ENCODE results near the gene HNRNPUL1. TPM values are rescaled to one million over a fixed set of nuclear protein-coding genes. Genes with fewer than 3 reads are reported as not detected.
A peak's percentile ranks its signal among the peaks of the same experiment; 100 is the strongest.

The HNRNPUL1 gene
- total and polyA plus RNA-seq, 9 of the 15 experiments (the other 6 are each of a cell fraction or from before 2014, with no cell fraction given), result 7.3 to 211 (median 85.0) TPM

DNA sequence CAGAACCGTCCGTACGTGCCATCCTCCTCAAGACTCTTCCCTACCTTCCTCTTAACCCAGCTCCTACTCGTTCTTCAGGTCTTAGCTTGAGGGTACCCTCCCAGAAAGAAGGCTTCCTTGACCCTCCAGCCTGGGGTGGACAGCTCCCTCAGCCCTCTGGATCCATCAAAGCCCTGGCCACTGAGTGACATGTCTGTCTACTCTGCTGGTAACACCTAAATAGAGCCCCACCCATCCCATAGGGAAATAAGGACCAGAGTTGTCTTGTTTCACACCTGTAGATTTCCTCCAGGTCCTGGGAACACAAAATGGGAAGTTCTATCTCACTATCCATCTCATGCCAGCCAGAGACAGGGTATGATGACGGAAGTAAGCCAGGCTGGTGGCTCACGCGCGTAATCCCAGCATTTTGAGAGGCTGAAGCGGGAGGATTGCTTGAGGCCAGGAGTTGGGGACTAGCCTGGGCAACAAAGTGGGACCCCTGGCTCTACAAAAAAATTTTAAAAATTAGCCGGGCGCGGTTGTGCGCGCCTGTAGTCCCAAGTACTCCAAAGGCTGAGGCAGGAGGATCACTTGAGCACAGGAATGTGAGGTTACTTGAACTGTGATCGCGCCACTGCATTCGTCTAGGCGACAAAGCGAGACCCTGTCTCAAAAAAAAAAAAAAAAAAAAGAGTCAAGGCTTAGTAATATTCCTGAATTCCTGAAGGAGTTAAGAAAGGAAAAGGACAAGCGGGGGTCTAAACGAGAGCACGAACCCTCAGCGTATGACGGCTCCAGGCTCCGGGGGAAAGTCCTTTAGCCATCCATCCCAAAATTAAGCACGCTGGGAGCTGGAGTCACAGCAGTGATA is 45.2 kb downstream of the HNRNPUL1 start:
- H3K36me3 ChIP-seq (ENCODE audit: control insufficient read depth, insufficient read depth, low read length), result peaks cover 61% of the 10 kb centered on the region
- H3K9me3 ChIP-seq (replicated peaks; ENCODE audit: control insufficient read depth, insufficient read depth, low read depth, low read length), result no peaks in the 10 kb centered on the region
- H3K4me1 ChIP-seq (replicated peaks in 1 of 2; ENCODE audit: control insufficient read depth in 2 of 2, insufficient read depth in 2 of 2, low read length in 2 of 2), result peaks cover 11 to 12% of the 10 kb centered on the region in 2 experiments; a peak in 4 of 5 replicates
- H3K4me2 ChIP-seq (ENCODE audit: insufficient read depth, low read length), result peak overlapping the region; percentile 91
- in situ Hi-C loops (cut with MboI) (loop anchor here (25.0 kb wide), 1 partner anchor 253 kb away; no protein-coding TSS in a partner anchor), intact Hi-C loops (cut with micrococcal nuclease) (loop anchor here (5.0 kb wide), 2 partner anchors 43 to 107 kb away; partner anchors contain the start of gene TGFB1)
- POLR2A ChIA-PET, result interaction anchor here (0.6 to 2.2 kb wide), 11 partner anchors 8 to 561 kb away, joined by 3 to 8 read pairs (median 3); partner anchors contain the start of gene HNRNPUL1
- H3K9ac ChIP-seq (ENCODE audit: insufficient read depth in 1 of 2, low read depth in 2 of 2, low read length in 2 of 2), result peak overlapping the region; percentile 88 to 93
- H3K9me1 ChIP-seq (ENCODE audit: control insufficient read depth, insufficient read depth, low read length), result no peaks in the 10 kb centered on the region
- no peaks in the 10 kb centered on the region for H3K27me3 ChIP-seq (ENCODE audit: control insufficient read depth in 2 of 2, insufficient read depth in 2 of 2, low read length in 2 of 2)
- peak; percentile 51 for ATAC-seq
- H3K27ac ChIP-seq (ENCODE audit: extremely low read depth, low read depth, low read length), result peak overlapping the region; percentile 88
- CTCF ChIA-PET (ENCODE audit: low intra/inter-chr PET ratio), result interaction anchor here (0.5 to 1.7 kb wide), 2 partner anchors 105 to 138 kb away, joined by 3 to 13 read pairs; no protein-coding TSS in a partner anchor
- no peak for FAIRE-seq
- 29% methylated on average over 21 of the region's 26 CpGs for WGBS (ENCODE audit: insufficient coverage, low coverage, missing lambda C conversion rate)
- H4K20me1 ChIP-seq (replicated peaks; ENCODE audit: control insufficient read depth, insufficient read depth, low read length), result peaks cover 3% of the 10 kb centered on the region; the same call in 1 of the 2 replicates
- DNase-seq (ENCODE audit: extremely low read depth in 1 of 4, low spot score in 3 of 4), result peak in 1 of 4 experiments; percentile 36
- peak overlapping the region; percentile 92 for H2AFZ ChIP-seq (ENCODE audit: low read depth, low read length)
- H3K4me3 ChIP-seq, result peak overlapping the region; percentile 67
- H3K79me2 ChIP-seq (ENCODE audit: control insufficient read depth, insufficient read depth, low read length), result peaks cover 34% of the 10 kb centered on the region
- TSS peak; percentile 63 for BruUV-seq (replicated peaks)
- TF ChIP-seq, protein P1, sequence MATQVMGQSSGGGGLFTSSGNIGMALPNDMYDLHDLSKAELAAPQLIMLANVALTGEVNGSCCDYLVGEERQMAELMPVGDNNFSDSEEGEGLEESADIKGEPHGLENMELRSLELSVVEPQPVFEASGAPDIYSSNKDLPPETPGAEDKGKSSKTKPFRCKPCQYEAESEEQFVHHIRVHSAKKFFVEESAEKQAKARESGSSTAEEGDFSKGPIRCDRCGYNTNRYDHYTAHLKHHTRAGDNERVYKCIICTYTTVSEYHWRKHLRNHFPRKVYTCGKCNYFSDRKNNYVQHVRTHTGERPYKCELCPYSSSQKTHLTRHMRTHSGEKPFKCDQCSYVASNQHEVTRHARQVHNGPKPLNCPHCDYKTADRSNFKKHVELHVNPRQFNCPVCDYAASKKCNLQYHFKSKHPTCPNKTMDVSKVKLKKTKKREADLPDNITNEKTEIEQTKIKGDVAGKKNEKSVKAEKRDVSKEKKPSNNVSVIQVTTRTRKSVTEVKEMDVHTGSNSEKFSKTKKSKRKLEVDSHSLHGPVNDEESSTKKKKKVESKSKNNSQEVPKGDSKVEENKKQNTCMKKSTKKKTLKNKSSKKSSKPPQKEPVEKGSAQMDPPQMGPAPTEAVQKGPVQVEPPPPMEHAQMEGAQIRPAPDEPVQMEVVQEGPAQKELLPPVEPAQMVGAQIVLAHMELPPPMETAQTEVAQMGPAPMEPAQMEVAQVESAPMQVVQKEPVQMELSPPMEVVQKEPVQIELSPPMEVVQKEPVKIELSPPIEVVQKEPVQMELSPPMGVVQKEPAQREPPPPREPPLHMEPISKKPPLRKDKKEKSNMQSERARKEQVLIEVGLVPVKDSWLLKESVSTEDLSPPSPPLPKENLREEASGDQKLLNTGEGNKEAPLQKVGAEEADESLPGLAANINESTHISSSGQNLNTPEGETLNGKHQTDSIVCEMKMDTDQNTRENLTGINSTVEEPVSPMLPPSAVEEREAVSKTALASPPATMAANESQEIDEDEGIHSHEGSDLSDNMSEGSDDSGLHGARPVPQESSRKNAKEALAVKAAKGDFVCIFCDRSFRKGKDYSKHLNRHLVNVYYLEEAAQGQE (IDR thresholded peaks at IDR 0.05; ENCODE audit: borderline replicate concordance), result peak; percentile 31; the same call in 1 of the 2 replicates
- TF ChIP-seq, protein P1 (CRISPR knock-in tag; IDR thresholded peaks at IDR 0.05; ENCODE audit: low read depth), result no peak
- TF ChIP-seq THRAP3 (IDR thresholded peaks at IDR 0.05; ENCODE audit: borderline replicate concordance), result 0 out of 2 replicates have a peak, but pooled peaks have one; percentile 17
- TF ChIP-seq EHMT2 (IDR thresholded peaks at IDR 0.05), result peak; percentile 33; the same call in 1 of the 2 replicates
- peak; percentile 17; the same call in 1 of the 2 replicates for TF ChIP-seq BACH1 (tag; IDR thresholded peaks at IDR 0.05)
- TF ChIP-seq, protein P2, sequence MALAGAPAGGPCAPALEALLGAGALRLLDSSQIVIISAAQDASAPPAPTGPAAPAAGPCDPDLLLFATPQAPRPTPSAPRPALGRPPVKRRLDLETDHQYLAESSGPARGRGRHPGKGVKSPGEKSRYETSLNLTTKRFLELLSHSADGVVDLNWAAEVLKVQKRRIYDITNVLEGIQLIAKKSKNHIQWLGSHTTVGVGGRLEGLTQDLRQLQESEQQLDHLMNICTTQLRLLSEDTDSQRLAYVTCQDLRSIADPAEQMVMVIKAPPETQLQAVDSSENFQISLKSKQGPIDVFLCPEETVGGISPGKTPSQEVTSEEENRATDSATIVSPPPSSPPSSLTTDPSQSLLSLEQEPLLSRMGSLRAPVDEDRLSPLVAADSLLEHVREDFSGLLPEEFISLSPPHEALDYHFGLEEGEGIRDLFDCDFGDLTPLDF (CRISPR knock-in tag; IDR thresholded peaks at IDR 0.05), result 0 out of 2 replicates have a peak, but pooled peaks have one; percentile 6
- peak; percentile 26; the same call in 1 of the 2 replicates for TF ChIP-seq RHOXF2B (CRISPR knock-in tag; conservative IDR thresholded peaks at IDR 0.05)
- peak; percentile 33; the same call in 1 of the 2 replicates for TF ChIP-seq ZNF644 (tag; IDR thresholded peaks at IDR 0.05; ENCODE audit: low read depth)
- TF ChIP-seq, protein P3, sequence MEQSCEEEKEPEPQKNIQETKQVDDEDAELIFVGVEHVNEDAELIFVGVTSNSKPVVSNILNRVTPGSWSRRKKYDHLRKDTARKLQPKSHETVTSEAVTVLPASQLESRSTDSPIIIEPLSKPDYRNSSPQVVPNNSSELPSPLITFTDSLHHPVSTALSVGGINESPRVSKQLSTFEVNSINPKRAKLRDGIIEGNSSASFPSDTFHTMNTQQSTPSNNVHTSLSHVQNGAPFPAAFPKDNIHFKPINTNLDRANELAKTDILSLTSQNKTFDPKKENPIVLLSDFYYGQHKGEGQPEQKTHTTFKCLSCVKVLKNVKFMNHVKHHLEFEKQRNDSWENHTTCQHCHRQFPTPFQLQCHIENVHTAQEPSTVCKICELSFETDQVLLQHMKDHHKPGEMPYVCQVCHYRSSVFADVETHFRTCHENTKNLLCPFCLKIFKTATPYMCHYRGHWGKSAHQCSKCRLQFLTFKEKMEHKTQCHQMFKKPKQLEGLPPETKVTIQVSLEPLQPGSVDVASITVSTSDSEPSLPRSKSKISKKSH (CRISPR knock-in tag; IDR thresholded peaks at IDR 0.05), result no peak

Measured in K562 (cell line).